Stimulated activated CD4-positive, alpha-beta T cell treated with anti-CD3 and anti-CD28 coated beads, Interleukin-4, amount 100 ng/mL, for 1 hour (primary cell): ENCODE data around the gene STK32C.

ENCODE experiments used
- DNase-seq: peaks from one replicate; pipeline ENCODE4 v3.0.0-alpha.2; 2020

The STK32C gene

DNA sequence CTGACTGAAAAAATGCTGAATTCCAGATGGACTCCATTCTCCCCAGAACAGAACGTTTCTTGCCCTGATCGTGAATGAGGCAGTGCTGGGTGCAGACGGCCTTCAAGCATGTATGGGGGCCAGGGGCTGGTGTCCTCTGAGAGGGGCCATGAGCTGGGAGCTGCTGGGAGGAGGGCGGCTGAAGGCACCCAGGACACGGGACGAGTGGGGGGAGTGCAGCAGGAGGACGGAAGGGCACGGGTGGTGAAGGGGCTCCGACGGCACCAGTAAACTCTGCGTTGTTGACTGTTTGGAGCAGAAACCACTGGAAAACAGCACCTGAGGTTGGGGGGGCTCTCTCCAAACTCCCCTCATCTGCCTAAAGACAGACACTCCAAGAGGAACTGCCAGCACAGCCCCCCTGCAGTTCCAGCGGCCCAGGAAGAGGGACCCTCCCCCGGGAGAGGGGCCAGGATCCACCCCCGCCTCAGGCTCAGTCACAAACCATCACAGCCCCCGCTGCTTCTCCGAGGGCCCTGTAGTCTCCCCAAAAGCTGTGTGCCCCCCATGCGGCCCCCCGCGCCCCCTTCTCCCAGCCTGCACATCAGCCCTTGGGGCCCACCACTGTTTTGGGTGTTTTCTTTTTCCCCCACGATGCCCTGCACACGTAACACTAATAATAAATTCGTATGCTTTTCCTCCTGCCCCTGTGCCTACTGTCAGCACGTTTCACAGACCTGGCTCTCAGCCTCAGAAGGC, 65.5 kb downstream of the STK32C start:
- no peak for DNase-seq

DNA sequence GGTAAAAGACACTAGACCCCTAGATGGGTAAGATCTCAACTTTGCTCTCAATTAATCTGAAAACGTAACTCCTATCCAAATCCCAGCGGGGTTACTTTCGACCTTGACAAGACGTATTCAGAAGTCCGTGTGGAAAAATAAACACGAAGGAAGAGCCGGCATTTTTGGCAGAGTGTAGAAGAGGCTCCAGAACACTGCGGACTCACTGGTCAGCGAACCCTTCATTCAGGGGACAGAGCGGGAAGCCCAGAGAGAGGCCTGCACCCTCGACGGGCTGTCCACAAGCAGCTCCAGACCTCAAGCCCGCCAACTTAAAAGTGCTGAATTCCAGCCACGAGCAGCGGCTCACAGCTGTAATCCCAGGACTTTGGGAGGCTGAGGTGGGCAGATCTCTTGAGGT, 66.3 kb downstream of the STK32C start:
- DNase-seq = no peak

DNA sequence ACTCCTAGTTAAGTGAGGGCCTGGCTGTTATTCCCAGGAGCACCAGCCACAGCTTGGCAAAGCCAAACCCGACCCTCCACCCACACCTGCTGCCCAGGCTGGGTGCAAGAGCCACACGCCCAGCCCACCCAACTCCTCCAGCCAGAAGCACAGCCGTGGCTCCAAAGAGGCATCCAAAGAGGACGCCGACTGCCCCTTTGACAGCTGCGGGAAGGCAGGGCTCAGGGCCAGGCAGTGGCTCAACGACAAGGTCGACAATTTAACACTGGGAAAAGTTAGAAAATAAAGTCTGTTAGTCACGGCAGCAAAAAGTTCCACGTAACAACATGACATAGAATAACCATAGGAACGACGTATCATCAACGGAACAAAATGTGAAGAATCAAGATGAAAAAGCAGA, 66.7 kb downstream of the STK32C start:
- DNase-seq = no peak

DNA sequence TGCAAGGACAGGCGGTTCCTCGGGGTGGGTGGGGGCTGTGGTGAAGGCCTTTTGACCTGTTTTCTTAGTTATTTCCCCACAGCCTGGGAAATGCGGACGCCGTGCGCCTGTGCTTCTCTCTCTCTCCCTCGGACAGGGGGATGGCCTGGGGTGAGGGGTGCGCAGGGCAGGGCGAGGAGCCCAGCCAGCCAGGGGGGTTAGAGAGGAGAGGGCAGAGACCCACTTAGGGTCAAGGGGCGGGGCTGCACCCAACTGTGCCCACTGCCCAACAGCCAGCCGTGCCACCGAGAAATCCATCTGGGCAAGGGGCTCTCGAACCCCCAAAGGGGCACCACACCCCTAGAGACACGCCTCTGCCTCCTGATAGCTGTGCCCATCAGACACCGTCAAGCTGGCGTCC, 67.2 kb downstream of the STK32C start:
- no peak for DNase-seq

DNA sequence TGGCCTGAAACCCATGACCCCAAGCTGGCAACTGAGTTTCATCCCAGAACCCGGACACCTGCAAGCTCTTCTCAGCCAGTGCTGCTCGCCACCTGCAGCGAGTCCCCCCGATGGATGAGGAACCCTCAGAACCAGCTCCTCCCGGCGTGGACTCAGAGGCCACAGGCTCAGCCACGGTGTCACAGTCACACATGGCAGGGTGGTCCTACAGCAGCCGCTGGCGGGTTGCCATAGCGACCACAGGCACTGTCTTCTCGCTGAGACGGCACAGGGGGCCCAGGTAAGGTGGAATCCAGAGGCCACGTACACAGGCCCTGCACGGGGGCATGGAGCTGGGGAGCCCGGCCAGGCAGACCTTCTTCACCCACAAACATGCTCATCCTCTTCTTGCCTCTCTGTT, 67.6 kb downstream of the STK32C start:
- DNase-seq = no peak

DNA sequence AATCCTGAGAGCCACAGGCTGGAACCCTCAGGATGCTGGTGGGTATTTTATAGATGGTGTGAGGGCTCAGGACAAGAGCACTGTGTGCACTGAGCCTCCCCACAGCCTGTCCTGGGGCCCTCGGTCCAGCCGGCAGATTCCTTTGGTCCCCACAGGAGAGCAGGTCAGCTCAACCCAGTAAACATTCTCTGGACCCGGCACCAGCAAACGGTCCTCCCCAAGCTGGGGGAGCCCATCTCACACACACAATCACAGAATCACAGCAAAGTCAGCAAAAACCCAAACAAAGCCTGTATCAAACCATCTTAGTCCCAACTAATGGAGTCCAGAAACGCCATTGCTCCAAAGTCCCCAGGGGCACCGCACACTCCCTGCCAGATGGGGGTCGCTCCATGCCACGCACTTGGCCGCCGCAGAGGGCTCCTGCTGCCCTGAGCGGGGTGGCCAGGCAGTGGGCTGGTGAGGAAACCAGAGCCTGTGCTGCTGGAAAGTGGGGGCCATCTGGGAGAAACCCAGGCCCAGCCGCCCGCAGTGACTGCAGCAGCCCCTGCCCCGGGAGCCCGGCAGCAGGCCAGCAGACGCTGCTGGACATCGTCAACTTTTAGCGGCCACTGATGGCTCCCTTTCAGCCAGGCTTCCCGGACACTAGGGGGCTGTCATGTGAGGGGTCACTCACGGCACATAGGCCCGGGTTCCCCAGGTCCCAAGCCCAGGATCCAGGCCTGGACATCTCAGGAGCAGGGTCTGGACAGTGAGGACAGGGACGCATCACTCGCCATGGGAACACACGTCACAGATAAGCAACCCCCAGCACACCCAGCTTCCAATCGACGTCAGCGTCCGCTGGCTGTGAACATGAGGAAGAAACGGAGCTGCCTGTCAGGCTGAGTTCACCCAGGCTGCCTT, 68.4 kb downstream of the STK32C start:
- DNase-seq = no peak

DNA sequence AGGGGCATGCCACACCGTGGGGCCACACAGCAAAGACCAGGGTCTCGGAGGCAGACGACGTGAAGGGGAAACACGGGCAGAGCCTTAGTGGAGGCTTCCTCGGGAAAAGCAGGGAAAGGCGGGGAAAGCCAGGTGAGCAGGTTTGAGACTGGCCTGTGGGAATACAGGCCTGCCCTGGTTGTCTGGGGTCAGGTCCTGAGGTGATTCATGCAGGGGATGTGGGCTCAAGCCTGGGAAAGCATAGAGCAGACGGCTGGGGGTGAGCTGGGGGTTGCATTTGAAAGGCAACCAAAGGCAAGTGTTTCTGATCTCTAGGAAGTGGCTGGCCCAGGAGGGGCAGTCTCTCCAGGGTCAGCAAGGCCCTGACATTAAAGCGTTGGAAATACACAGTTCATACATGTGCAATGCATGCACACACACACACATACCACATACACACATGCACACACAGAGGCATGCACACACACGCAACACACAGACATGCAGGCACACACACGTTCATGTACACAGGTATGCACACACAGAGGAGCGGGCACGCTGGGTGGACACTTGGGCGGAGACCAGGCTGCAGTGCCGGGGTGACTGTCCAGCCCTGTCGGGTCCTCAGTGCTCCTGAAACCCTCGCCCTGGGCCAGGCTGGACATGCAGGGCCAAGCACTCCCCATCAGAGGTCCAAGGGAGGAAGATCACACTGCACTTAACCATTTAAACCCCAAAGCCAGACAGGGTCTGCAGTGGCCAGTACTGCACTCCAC, 69.2 kb downstream of the STK32C start:
- DNase-seq = no peak

DNA sequence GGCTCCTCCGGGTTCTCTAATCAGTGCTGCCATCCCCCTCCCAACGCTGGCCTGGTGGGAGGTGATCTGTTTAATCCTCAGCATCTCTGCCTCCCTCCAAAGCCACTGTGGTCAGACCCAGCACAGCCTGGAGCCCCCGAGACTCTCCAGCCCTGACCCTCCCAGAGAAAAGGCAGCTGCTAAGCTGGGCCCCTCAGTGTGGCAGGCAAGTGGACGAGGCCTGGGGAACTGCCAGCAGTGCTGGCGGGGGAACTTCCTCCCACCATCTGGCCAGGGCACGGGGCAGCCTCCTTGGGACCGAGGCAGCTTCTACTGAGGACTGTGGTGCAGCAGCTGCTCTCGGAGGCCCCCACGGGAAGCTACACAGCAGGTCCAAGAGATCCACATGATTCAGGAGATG, 69.9 kb downstream of the STK32C start:
- DNase-seq = no peak

DNA sequence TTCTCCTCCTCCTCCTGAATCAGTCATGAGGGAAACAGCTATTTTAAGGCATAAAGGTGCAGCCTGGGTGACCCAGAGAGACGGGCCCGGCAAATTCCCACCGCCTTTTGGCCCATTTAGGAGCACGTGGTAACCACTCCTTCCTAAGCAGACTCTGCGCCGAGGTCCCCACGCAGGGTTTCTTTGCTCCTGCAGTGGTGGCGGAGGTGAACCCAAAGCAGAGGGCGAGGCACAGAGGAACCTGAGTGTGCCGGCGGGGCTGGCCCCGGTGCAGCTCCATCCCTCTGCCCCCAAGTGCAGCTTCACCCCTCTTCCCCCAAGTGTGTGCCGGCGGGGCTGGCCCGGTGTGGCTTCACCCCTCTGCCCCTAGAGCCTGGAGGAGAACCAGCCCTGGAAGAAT, 70.4 kb downstream of the STK32C start:
- no peak for DNase-seq

DNA sequence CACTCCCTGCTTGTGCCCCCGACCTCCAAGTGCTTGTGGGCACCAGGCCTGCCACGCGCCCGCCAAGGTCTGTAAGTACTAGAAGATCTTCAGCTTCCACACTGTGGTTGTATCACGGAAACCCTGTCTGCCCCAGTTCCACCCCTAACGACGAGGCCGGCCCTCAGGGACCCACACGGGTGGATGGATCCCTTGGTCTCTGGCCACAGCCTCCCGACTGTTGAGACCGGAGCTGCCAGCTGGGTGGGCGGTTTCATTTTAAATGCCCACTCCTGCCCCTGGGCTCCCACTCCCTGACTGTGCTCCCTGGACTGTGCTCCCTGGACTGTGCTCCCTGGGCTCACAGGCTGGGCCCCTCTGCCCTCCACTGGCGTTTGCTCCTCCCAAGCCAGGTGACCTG, 70.9 kb downstream of the STK32C start:
- no peak for DNase-seq

DNA sequence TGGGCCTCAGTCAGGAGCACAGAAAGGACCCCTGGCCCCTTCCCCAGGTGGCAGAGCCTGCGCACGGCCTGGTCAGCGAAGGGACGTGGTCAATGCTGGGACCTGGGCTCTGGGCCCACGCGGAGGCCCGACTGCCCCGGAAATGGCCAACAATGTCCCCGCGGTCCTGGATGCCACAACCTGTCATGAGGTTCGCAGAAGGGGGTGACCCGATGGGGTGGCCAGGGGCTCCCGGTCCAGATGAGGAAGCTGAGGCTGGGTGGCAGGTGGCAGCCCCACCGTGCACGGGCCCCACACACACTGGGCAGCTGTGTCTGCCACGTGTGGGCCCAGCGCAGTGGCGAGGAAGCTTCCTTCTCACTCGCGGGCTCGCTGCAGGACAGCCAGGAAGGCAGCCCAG, 71.6 kb downstream of the STK32C start:
- no peak for DNase-seq

DNA sequence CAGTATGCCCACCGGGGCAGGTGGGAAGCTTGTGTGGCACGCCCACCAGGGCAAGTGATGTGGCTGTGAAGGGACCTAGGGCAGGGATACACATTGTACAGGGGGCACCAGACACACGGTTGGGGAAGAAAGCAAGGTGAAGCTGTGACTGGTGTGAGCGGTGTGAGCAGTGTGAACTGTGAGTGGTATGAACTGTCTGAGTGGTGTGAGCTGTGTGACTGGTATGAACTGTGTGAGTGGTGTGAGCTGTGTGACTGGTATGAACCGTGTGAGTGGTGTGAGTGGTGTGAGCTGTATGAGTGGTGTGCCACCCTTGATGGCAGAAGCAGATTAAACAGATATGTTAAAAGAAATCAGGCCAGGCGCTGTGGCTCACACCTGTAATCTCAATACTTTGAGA, 72.9 kb downstream of the STK32C start:
- no peak for DNase-seq

DNA sequence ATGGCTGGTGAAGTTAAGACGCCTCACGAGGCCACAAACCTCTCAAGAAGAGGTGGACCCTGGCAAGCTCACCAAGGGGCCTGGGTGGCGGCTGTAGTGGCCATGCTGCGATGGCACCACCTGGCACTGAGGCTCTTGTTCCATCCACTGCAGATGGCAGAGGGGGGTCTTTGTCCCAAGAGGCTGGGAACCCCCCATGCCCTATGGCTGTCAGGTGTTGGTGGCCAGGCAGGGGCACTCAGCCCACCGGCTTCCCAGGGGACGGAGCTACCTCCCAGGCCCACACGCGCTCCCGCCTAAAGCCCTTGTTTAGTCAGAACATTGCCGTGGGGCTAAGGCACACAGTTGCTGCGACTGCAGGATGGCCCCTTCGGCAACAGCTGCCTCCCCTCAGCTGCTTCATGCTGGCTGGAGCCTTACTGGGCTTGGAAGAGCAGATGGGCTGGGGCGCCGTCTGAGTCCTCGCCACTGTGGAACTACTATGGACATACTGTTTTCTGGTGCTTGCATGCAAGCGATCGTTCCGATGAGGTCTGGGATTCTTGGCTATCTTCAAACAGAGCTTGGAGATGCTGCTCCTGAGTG, 74.2 kb downstream of the STK32C start:
- no peak for DNase-seq

DNA sequence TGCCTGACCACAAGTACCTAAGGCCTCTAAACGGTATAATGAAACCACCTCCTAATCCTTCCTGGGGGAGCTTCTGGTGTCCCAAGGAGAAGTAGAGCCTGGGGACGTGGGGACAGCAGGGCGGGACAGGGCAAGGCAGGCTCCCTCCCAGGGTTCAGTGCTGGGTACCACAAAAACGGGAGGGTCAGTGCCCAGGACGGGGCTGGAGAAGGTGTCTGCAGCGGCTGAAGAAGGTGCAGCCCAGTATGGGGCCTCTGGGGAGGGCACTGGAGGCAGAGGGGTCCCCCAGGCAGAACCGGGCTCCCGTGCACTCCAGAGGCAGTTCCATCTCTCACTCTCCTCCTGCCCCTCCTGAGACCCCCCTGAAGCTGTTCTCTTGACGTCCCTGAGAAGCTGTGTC, 74.8 kb downstream of the STK32C start:
- DNase-seq = no peak

DNA sequence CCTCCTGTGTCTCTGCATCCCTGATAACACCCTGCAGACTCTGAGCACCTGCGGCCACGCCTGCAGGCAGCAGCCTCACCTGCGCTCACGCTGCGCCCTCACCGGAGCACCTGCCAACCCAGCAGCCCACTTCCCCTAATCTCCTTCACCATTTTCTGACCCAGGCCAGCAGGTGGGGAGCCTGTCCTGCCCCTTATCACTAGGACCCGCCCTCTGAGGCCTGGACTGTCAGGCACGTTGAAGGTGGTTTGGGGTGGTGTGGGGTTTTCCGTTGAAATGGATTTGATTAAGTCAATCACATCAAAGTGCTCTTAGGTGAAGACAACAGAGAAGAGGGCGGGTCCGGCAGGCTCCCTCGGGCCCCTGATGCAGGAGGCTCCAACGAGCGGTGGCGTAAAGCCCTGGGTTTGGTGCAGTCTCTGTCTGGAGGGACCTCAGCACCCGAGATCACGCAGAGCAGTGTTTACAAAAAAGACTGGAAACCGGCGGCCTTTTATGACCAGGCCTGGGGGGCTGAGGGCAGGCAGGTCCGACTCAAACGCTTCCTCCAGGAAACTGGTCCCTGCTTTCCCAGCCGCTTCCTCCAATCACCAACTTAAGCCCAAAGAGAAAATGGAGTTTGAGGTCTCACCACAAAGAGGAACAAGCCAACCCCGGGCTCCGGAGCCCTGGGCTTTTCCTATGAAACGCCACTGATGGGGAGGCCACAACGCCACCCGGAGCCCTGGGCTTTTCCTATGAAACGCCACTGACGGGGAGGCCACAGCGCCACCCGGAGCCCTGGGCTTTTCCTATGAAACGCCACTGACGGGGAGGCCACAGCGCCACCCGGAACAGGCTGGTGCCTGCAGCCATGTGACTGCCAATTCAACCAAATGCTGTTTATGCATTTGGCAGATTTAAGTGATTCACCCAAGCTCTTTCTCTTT, 75.5 kb downstream of the STK32C start:
- peak; percentile 21 for DNase-seq

DNA sequence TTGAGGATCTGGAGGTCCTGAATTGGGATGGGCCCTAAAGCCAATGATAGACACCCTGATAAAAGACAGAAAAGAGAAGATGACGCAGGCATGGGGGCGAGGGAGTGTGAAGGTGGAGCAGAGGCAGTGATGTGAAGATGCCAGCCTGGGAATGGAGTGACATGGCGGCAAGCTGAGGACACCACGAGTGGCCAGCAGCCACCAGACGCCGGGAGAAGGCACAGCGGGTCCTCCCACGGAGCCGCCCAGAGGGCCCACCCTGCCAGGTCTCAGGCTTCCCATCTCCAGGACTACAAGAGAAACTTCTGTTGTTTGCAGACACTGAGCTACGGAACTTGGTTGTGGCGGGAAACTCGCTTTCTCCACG, 76.1 kb downstream of the STK32C start:
- DNase-seq = no peak

DNA sequence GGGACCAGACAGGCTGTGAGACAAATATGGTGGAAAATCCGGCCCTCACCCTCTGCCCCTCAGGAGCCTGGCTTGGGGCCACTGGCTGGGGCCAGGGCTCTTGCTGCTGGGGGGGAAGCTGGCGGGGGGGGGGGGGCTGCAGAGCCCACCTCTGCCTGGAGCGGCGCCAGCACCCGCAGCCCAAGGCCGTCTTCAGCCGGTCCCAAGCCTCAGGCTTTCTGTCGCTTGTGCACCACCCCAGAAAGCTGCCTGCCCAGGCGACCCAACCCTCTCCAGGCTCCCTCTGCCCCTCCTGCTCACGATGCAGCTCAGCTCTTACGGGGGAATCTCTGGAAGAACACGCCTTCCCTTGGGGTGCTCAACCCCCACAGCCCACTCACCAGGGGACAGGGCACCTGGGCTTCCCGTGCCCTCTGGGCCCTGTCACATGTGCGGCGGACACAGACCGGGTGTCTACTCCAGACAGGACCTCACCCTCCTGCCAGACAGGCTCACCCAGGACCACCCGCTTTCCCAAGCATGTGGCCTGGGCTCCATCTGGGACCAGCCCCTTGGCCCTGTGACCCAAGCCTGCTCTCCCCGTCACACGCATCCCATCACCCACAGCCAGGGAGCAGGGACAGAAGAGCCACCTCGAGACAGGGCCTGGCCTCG, 77.1 kb downstream of the STK32C start:
- DNase-seq = no peak

DNA sequence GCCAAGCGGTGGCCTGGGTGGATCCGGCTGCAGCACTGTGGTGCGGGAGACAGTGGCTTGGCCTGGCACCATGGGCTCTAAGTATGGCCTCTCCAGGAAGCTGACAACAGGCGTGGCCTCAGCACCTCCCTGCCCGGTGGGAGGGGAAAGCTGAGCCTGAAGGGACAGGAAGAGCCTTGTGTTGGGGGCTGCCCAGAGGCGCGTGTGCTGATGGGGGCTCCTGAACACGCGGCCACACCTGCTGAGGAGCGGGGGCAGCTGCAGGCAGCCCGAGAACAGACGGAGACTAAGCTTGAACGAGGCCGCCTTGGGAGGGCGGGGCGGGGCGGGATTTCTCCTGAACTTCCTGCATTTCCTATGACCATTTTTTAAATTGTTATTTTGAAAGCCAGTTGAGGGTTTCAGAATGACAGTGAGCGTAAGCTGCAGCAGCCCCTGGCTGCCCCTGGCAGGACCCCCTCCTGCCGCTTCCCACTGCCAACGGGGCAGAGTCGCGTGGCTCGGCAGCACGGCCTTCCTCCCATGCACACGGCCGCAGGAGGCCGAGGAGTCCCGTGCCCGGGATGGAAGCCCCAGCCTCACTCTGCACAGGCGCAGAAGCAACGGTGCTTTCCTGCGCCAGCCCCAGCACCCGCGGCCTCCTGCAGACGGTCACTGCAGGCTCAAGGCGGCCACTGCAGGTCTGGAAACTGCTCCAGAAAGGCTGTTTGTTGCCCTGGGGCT, 77.8 kb downstream of the STK32C start:
- peak; percentile 32 for DNase-seq

DNA sequence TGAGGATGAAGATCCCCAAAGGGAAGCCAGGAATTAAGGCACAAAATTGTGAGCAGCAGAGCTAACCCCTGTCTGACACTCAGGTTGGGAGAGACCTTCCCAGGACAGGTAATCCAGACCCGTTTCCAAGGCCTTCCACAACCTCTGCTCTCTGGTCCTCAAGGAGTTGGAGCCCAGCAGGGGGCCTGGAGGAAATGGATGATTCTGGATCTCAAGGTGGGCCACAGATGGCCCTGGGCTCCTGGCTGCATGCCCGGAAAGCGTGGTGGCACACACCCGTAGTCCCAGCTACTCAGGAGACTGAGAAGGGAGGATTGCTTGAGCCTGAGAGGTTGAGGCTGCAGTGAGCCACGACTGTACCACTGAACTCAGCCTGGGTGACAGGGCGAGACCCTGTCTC, 78.7 kb downstream of the STK32C start:
- no peak for DNase-seq

DNA sequence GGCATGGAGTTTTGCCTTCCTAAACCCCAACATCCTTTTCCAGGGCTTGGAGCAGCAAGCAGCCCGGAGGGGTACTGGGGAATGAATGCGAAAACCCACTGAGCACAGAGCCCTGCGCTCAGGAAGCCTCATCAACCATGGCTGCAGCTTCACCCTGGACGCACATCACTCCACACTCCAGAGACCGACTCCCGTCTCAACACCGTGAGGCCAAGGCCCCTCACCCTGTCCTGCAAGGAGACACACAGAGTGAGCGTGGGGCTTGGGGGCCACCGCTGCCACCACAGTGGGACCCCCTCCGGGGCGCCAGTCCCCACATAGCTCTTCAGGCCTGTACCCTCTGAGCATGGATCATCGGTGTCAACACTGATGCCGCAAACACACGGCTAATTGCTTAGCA, 79.1 kb downstream of the STK32C start:
- no peak for DNase-seq

DNA sequence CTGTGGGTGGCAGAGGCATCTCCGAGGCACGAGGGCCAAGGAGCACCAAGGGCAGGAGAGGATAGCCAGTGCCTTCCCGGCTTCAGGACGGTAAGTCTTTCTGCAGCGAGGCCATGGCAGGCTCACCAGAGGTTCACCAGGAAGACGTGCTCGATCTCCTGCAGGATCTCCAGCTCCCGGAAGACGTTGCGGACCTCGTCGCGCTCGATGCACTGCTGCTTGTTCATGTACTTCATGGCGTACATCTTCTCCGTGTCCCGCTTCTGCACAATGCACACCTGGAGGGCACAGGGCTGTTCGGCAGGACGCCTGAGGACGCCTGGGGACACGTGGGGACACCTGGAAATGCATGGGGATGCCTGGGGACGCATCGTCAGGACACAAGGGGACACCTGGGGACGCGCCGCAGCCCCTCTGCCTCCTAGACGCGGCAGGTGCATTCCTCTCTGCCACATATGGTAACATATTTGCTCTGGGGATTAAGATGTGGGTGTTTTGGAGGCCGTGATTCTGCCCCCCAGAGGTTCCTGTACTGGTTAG, 79.8 kb downstream of the STK32C start:
- DNase-seq = no peak
